ENCODE data around the gene JAKMIP2.
"Not testable (repeated sequence)": the region's sequence is repeated elsewhere in the genome, so short reads cannot be mapped to it uniquely, and the experiment has no call there.

JAKMIP2 gene

DNA sequence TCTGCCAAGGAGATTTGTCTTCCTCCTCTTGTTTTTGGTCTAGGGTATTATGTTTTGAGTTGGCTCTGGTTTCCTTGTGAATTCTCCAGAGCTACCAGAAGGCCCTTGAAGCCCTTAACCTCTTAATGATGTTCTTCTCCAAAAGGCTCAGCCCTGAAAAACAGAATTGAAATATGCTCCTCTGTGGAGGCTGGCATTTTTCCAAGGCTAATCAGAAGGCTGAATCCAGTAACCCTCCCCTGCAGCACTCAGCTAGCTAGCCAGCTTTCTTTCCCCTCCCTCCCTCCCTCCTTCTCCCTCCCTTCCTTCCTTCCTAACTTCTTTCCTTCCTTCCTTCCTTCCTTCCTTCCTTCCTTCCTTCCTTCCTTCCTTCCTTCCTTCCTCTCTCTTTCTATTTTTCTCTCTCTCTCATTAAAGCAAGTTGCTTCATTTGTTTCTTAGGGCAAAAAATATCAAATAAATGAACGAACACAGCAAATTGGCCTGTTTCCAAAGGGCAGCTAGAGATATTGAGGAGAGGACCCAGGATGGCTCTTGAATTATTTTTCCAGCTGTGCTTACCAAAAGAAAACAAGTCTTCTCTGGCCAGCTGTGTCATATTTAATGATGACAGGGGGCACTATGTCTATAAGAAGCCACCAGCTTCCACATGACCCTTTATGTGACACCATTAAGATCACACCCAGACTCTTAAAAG lies 38.7 kb downstream of the JAKMIP2 start:
- DNase-seq (ENCODE audit: low read depth), result no peak

- DNase-seq (ENCODE audit: low read depth), result no peak
These were observed 39.5 kb downstream of the JAKMIP2 start for GRCh38 chr5:147743012-147743411.

- no peak for DNase-seq (ENCODE audit: low read depth)
These were observed 40.4 kb downstream of the JAKMIP2 start for GRCh38 chr5:147742151-147742550.

- no peak for DNase-seq (ENCODE audit: low read depth)
These were observed 41.7 kb downstream of the JAKMIP2 start for GRCh38 chr5:147740864-147741263.

DNA sequence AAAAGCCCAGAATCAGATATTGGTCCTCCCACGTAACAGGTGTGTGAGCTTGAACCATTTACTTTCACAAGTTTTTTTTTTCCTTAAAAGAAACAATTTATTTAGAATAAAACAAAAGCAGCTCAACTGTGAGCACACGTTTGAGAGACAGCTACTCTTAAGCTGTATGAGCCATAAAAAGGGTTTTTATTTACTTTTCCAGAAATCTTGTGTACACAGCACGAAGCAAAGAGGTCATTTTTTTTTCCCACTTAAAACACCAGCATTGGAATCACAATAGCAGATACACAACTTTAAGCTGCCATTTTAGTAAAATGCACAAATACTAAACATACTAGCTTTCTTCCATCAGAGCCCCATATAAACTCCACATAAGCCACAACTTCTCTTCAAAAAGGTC lies 44.6 kb downstream of the JAKMIP2 start:
- DNase-seq (ENCODE audit: low read depth), result no peak

DNA sequence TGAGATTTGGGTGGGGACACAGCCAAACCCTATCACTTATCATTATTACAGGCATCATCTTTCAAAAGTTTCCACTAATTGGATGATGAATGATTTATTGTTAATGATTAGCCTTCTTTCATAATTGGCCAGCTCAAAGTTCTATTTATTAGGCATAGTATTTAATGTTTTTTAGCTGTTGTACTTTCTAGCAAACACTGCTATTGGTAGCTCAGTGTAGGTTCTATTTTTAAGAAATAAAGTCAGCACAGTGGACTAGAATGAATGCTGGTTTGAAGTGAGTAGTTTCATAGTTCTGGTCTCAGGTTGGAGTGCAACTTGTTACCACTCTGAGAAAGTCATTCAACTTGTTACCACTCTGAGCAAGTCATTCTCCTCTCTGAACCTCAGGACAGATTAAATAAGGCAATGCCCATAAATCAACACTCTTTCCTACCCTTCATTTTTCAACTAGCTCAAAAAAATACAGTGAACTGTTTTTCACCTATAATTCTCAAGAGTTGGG lies 46.9 kb downstream of the JAKMIP2 start:
- DNase-seq (ENCODE audit: low read depth), result no peak

DNA sequence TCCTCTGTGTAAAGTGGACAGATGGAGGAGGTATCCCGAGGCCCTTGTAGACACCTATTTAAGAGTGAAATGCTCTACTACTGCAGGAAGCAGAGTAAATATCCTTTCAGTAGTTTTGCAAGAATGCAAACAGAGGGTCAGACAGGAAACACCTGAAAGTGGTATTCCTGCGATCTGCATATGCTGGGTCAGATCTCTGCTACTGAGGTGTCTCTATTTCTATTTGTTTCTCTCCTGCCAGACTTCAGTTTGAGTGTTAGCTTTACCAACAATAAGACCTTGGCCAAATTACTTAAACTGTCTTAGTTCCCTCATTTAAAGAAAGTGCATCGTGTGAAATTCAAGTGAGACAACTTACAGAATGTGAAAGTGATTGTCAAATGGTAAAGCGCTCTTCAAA lies 47.6 kb downstream of the JAKMIP2 start:
- DNase-seq (ENCODE audit: low read depth), result no peak

DNA sequence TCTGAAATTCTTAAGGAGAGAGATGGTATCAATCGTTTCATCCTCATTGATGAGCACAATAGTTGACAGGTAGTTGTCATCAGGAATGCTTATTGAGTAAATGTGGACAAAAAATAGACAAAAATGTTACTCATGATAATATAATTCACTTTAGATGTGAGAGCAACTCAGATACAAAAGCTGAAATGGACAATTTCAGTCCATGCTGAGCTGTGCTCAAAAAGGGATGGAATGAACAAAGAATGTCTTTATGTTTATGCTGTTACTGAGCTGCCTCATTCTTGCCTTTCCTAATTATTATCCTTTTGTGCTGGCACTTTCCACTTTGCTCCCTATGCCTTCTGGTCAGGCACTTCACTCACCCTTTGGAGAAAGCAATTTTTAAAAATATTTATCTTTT lies 49.5 kb downstream of the JAKMIP2 start:
- DNase-seq (ENCODE audit: low read depth), result no peak

DNA sequence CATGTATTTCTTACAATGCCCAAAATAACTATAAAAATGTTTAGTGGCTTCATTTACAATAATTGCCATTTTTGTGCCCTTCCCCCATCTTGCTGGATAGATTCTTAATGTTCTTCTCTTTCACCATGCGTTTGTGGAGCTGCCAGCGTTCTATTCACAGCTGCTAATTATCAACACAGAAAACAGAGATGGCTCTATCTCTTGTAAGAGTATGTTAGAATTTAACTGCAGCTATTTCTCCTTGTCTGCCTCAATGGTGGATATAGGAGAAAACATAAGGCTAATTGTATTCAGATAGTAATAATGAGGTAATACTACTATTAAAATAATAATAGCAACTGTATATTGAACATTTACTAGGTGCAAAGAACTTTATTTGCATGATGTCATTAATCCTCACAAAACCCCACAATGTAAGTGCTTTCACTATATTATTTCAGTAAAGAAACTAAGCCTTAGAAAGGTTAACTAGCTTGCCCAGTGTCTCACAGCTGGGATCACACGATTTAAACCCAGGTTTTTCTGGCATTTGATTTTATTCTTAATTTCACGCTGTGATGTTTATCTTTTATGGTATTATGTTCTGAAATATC lies 50.1 kb downstream of the JAKMIP2 start:
- DNase-seq (ENCODE audit: low read depth), result no peak

- no peak for DNase-seq (ENCODE audit: low read depth)
These were observed 50.9 kb downstream of the JAKMIP2 start for GRCh38 chr5:147731431-147732290.

DNA sequence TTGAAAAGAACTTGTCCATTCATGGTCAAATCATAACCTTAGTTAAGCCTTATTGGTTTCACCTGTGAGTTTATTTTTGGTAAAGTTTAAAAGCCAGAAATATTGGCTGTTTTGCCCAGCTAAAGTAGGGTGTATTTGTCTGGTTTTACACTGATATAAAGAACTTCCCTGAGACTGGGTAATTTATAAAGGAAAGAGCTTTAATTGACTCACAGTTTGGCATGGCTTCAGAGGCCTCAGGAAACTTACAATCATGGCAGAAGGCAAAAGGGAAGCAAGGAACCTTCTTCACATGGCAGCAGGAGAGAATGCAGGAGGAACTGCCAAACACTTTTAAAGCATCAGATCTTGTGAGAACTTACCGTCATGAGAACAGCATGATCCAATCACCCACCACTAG lies 55.3 kb downstream of the JAKMIP2 start:
- no peak for DNase-seq (ENCODE audit: low read depth)

DNA sequence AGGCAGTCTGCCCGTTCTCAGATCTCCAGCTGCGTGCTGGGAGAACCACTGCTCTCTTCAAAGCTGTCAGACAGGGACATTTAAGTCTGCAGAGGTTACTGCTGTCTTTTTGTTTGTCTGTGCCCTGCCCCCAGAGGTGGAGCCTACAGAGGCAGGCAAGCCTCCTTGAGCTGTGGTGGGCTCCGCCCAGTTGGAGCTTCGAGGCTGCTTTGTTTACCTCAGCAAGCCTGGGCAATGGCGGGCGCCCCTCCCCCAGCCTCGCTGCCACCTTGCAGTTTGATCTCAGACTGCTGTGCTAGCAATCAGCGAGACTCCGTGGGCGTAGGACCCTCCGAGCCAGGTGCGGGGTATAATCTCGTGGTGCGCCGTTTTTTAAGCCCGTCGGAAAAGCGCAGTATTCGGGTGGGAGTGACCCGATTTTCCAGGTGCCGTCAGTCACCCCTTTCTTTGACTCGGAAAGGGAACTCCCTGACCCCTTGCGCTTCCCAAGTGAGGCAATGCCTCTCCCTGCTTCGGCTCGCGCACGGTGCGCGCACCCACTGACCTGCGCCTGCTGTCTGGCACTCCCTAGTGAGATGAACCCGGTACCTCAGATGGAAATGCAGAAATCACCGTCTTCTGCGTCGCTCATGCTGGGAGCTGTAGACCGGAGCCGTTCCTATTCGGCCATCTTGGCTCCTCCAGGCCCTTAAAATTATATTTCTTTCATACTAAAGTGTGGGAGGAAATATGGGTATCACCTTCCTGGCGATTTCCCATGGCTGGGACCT lies 61.2 kb downstream of the JAKMIP2 start:
- not testable (repeated sequence) for DNase-seq (ENCODE audit: low read depth)

GRCh38 chr5:147713550-147714295 lies 68.8 kb downstream of the JAKMIP2 start:
- no peak for DNase-seq (ENCODE audit: low read depth)

DNA sequence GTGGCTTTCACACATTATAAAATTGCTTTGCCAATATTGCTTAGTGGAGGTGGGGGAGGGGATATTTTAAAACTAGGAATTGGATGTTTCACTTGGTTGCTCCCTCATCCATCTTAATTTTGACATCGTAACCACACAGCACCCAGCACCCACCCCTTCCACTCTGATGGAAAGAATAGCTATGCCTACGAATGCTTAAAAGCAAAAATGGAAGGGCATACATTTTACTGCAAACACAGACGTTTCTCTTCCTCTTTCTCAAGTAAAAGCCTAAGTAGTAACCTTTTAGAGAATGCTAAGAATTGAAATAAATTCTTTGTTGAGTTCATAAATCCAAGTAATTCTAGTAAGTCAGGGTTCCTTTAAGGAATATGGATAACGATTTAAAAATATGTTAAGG lies 69.9 kb downstream of the JAKMIP2 start:
- no peak for DNase-seq (ENCODE audit: low read depth)

GRCh38 chr5:147712019-147712418 lies 70.5 kb downstream of the JAKMIP2 start:
- no peak for DNase-seq (ENCODE audit: low read depth)

DNA sequence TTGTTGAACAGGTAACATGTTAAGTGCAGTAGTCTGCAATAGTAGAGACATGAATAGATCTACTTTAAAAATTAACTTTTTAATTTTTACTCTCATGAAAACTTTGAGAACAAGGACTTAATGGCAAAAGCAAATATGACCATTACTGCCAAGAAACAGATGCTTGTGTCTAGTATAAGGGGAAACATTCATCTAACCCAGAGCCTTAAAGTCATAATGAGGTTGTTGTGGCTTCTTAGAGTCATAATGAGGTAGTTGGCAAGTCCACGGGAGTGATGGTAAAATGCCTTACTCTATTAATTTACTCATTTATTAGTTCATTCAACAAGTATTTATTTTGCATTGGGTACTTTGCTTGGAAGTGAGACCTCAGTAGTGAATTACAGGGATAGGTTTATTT lies 71.5 kb downstream of the JAKMIP2 start:
- no peak for DNase-seq (ENCODE audit: low read depth)

DNA sequence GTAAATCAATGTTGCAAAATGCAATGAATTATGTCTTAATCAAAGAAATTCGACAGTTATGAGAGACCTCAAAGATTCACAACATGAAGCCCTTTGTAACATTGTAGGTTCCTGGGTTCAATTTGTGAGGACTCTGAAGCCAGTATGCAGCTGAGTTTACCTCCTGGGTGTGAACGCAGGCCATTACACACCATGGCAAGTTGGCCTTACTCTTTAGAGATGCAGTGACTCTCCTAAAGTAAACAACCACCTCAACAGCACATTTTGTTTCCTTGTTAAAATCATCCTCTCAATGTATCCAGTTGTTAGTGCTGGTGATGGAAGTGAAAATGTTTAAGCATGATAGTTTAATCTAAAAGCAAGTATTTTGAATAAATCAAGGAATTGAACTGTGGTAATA lies 73.8 kb downstream of the JAKMIP2 start:
- DNase-seq (ENCODE audit: low read depth), result no peak

DNA sequence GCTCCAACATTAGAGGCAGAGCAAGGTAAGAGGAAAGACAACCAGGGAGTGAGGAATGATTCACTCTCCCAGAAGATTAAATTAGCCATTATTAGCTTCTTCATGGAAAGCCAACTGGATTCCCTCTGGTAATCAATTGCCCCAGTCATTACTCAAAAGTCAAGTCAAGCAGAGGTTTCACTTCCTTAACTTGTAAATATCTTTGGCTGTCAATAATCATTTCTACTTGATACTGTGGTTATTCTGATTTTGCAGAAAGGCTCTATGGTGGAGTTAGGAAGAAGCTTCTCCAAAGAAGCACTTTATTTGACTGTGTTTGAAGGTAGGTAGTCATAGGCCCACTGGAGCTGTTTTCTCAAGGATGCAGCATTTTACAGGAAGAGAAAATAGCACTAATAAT lies 78.0 kb downstream of the JAKMIP2 start:
- no peak for DNase-seq (ENCODE audit: low read depth)

DNA sequence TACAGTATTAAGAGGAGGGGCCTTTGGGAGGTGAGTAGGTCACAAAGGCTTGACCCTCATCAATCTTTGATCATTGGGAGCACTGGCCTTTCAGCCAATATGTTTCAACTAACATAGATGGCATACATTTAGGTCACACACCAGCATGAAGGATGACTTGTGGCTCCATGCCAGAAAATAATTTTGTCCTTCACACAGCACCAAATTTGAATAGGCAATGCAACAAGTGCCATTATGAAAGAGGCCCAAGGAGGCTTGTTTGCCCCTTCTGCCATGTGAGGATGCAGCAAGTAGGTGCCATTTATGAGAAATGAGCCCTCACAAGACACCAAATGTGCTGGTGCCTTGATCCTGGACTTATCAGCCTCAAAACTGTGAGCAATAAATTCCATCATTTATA lies 81.1 kb downstream of the JAKMIP2 start:
- DNase-seq (ENCODE audit: low read depth), result no peak

DNA sequence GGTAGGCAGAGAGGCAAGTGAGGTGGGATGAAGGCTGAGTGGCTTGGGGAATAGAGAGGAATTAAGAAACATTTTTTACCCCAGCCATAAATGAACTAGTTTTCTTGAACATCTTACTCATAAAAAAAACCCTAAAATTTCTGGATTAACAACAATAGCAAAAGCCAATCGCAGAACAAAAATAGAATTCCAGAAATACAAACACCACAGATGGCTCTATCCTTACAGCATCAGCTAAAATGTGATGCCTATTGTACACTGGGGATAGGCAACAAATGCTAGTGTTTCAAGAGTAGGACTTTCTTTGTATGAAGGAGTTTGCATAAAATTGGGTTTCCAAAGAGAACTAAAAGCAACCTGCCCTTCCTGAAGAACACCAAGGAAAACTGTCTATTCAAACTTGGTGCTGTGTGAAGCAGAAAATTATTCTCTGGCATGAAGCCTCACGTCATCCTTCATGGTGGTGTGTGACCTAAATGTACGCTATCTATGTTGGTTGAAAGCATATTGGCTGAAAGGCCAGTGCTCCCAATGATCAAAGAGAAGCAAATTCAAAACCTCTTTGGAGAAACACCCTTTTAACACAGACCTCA lies 82.9 kb downstream of the JAKMIP2 start:
- DNase-seq (ENCODE audit: low read depth), result no peak

DNA sequence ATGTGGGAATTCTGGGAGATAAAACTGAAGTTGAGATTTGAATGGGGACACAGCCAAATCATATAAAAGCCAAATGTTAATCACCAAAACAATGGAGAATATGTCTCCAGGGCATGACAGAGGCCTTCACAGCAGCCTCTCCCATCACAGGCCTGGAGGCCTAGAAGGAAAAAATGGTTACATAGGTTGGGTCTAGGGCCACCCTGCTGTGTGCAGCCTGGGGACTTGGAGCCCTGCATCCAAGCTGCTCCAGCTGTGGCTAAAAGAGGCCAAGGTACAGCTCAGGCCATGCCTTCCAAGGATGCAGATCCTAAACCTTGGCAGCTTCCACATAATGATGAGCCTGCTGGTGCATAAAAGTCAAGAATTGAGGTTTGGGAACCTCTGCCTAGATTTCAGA lies 85.1 kb downstream of the JAKMIP2 start:
- DNase-seq (ENCODE audit: low read depth), result no peak

Measured in HS-27A (cell line).